HL-60 (cell line): ENCODE data around the gene PCSK4.

Experiments used
- DNase-seq, 2 experiments: peaks; one replicate each; pipeline ENCODE4 v3.0.0-alpha.2; 2010 to 2020; ENCODE audit warnings: low read depth in 1 of 2, low spot score in 1 of 2
- H3K27ac ChIP-seq: fragments of 250-450 bp; sonication (Bioruptor Pico); replicated peaks from 2 replicates; pipeline ENCODE4 v1.5.1; 2020; ENCODE audit warnings: mild to moderate bottlenecking, moderate library complexity
- H3K27me3 ChIP-seq: fragments of 250-450 bp; sonication (Bioruptor Pico); 2 replicates; pipeline ENCODE4 v1.5.1; 2021; ENCODE audit warnings: mild to moderate bottlenecking, moderate library complexity; ENCODE audit not compliant: insufficient read depth, poor library complexity, severe bottlenecking
- H3K4me3 ChIP-seq: replicated peaks from 2 replicates; pipeline ENCODE4 v1.5.1; 2011; ENCODE audit warnings: mild to moderate bottlenecking, control low read depth, low read length; ENCODE audit not compliant: insufficient read depth
- GABPA ChIP-seq: IDR thresholded peaks from 2 replicates; pipeline ENCODE4 v1.6.1; 2012; ENCODE audit warnings: low read depth
- POLR2AphosphoS5 ChIP-seq: IDR thresholded peaks from 2 replicates; pipeline ENCODE4 v1.6.1; 2012; ENCODE audit warnings: low read depth
- SPI1 ChIP-seq: IDR thresholded peaks from 2 replicates; pipeline ENCODE4 v1.6.1; 2012; ENCODE audit warnings: low read depth, mild to moderate bottlenecking, borderline replicate concordance
- TF ChIP-seq, protein P1 (sequence below): IDR thresholded peaks from 2 replicates; pipeline ENCODE4 v1.6.1; 2012; ENCODE audit warnings: low read depth; ENCODE audit not compliant: insufficient replicate concordance
- TF ChIP-seq, protein P2 (sequence below): IDR thresholded peaks from one replicate; pipeline ENCODE4 v1.5.1; 2011; ENCODE audit warnings: low read length, control low read depth, inconsistent platforms; ENCODE audit not compliant: insufficient read depth

The PCSK4 gene

DNA sequence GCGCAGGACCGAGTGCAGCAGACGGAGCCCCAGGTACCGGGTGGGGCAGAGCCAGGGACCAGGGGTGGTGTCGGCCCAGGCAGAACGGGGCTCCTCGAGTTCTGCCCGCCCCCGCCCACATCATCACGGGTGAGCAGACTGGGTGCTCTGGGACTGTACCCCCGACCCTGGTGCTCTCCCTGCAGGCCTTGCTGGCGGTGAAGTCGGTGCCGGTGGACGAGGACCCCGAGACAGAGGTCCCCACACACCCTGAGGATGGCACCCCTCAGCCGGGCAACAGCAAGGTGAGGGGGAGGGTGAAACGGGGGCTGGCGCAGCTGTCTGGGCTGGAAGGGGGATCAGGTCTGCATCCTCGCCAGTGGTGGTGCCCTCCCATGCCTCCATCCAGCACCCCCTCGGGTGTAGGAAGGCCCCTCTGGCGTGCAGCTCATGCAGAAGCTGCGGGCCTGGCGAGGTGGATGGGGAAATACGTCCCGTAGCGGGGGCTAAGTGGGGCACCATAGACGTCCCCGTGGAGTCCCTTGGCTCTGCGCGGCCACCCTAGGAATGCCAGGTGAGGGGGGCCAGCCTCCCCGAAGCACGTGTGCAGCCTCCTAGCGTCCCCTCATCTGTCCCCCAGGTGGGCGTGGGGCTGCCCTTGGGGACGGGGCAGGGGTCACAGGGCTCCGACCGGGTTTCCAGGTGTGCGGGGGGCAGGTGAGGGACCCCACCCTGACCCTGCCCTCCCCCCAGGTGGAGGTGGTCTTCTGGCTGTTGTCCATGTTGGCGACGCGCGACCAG is 33.8 kb downstream of the PCSK4 start:
- Histone ChIP-seq H3K27ac (no peak overlapping the region), H3K4me3 (no peak overlapping the region), H3K27me3 (peaks cover 62% of the 10 kb centered on the region)
- TF ChIP-seq, protein P1, sequence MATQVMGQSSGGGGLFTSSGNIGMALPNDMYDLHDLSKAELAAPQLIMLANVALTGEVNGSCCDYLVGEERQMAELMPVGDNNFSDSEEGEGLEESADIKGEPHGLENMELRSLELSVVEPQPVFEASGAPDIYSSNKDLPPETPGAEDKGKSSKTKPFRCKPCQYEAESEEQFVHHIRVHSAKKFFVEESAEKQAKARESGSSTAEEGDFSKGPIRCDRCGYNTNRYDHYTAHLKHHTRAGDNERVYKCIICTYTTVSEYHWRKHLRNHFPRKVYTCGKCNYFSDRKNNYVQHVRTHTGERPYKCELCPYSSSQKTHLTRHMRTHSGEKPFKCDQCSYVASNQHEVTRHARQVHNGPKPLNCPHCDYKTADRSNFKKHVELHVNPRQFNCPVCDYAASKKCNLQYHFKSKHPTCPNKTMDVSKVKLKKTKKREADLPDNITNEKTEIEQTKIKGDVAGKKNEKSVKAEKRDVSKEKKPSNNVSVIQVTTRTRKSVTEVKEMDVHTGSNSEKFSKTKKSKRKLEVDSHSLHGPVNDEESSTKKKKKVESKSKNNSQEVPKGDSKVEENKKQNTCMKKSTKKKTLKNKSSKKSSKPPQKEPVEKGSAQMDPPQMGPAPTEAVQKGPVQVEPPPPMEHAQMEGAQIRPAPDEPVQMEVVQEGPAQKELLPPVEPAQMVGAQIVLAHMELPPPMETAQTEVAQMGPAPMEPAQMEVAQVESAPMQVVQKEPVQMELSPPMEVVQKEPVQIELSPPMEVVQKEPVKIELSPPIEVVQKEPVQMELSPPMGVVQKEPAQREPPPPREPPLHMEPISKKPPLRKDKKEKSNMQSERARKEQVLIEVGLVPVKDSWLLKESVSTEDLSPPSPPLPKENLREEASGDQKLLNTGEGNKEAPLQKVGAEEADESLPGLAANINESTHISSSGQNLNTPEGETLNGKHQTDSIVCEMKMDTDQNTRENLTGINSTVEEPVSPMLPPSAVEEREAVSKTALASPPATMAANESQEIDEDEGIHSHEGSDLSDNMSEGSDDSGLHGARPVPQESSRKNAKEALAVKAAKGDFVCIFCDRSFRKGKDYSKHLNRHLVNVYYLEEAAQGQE: no peak
- TF ChIP-seq, protein P2, sequence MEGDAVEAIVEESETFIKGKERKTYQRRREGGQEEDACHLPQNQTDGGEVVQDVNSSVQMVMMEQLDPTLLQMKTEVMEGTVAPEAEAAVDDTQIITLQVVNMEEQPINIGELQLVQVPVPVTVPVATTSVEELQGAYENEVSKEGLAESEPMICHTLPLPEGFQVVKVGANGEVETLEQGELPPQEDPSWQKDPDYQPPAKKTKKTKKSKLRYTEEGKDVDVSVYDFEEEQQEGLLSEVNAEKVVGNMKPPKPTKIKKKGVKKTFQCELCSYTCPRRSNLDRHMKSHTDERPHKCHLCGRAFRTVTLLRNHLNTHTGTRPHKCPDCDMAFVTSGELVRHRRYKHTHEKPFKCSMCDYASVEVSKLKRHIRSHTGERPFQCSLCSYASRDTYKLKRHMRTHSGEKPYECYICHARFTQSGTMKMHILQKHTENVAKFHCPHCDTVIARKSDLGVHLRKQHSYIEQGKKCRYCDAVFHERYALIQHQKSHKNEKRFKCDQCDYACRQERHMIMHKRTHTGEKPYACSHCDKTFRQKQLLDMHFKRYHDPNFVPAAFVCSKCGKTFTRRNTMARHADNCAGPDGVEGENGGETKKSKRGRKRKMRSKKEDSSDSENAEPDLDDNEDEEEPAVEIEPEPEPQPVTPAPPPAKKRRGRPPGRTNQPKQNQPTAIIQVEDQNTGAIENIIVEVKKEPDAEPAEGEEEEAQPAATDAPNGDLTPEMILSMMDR: no peak
- TF ChIP-seq GABPA: no peak
- no peak for TF ChIP-seq POLR2AphosphoS5
- no peak for TF ChIP-seq SPI1
- DNase-seq: no peak

DNA sequence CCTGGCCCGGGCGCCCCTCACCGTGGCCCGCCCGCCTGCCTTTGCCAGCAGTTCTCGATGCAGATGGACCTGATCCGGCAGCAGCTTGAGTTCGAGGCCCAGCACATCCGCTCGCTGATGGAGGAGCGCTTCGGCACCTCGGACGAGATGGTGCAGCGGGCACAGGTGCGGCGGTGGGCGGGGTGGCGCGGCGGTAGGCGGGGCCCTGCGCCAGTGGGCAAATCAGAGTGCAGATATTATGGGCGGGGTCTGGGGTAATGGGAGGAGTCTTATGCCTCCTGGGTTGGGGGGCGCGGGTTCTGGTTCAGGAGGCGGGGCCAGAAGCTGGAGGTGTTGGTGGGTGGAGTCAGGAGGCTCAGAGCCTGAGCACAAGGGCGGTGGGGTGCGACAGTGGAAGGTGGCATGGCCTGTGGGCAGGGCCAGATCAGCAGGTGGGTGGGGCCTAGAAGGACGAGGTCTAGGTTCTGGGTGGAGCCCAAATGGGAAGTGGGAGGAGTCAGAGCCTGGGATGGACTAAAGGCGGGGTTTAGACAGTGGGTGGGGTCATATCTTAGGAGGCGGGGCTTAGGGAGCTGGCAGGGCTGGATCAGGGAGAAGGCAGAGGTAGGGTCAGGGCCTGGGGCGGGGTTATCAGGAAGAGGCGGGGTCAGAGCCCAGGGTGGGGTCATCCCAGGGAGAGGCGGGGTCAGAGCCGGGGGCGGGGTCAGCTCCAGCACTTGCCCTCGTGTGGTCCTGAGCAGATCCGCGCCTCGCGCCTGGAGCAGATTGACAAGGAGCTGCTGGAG is 34.6 kb downstream of the PCSK4 start:
- Histone ChIP-seq H3K27ac (no peak overlapping the region), H3K27me3 (peaks cover 70% of the 10 kb centered on the region), H3K4me3 (no peak overlapping the region)
- TF ChIP-seq, protein P2: no peak
- TF ChIP-seq SPI1: peak; percentile 26; the same call in 1 of the 2 replicates
- peak in 1 of 2 experiments; percentile 61 for DNase-seq

GRCh38 chr19:1455002-1455335 is 35.2 kb downstream of the PCSK4 start:
- peaks cover 74% of the 10 kb centered on the region for H3K27me3 ChIP-seq
- TF ChIP-seq, protein P1: no peak
- TF ChIP-seq SPI1 (no peak), GABPA (no peak), POLR2AphosphoS5 (no peak)
- TF ChIP-seq, protein P2: no peak
- H3K4me3 ChIP-seq: no peak overlapping the region
- H3K27ac ChIP-seq: no peak overlapping the region
- DNase-seq: peak in 1 of 2 experiments; percentile 50
